GM12878 (cell line): Measurements from ENCODE around the gene ZNF792. TPM values are rescaled to one million over a fixed set of nuclear protein-coding genes. Genes with fewer than 3 reads are reported as not detected.

Experiments used
- ATAC-seq: fragments of 200-7000 bp; cut with Tn5 transposase; 3 replicates; pipeline ENCODE4 v1.9.1; 2020; ENCODE audit warnings: mild to moderate bottlenecking, moderate library complexity
- BruUV-seq: library from RNA; stranded (reverse); fragments of 400-500 nt; replicated peaks from 2 replicates; lab custom pipeline; 2021; lab: Mats Ljungman, UMichigan
- CTCF ChIA-PET: fragments of 300-600 bp; sonication (Branson Sonifier 250); formaldehyde crosslinking; extraction: SDS; loops from one replicate; lab custom pipeline; 2021; ENCODE audit warnings: inconsistent platforms; lab: Yijun Ruan, JAX
- POLR2A ChIA-PET: fragments of 350-600 bp; formaldehyde crosslinking; extraction: SDS; loops from one replicate; lab custom pipeline; 2021; ENCODE audit warnings: inconsistent platforms; lab: Charles Lee
- RAD21 ChIA-PET: fragments of 300-600 bp; sonication (Branson Sonifier 250); formaldehyde crosslinking; loops from one replicate; lab custom pipeline; 2023; ENCODE audit warnings: antibody characterized with exemption; ENCODE audit not compliant: unreplicated experiment; lab: Charles Lee
- SMC1A ChIA-PET: fragments of 300-600 bp; sonication (Branson Sonifier 250); formaldehyde crosslinking; loops from one replicate; lab custom pipeline; 2023; ENCODE audit not compliant: unreplicated experiment, uncharacterized antibody; lab: Charles Lee
- DNase-seq: peaks from one replicate; pipeline ENCODE4 v3.0.0-alpha.2; 2011; ENCODE audit warnings: low read depth, low spot score
- FAIRE-seq: peaks from 3 replicates; lab custom pipeline; 2011; peaks lifted over from hg19 to GRCh38; lab: Jason Lieb, UNC
- H2AFZ ChIP-seq: 2 replicates; pipeline ENCODE4 v1.6.0; 2011; ENCODE audit warnings: low read depth, low read length, control low read depth; ENCODE audit not compliant: control insufficient read depth
- H3K27ac ChIP-seq: 2 replicates; pipeline ENCODE4 v1.5.1; 2011; ENCODE audit warnings: control low read depth; ENCODE audit not compliant: control insufficient read depth, insufficient read depth
- H3K27me3 ChIP-seq, 2 experiments: replicated peaks in 1 of 2; 2 replicates each; pipeline versions ENCODE4 v1.6.0 to v1.6.1; 2011; ENCODE audit warnings: low read length in 1 of 2; ENCODE audit not compliant: control insufficient read depth in 2 of 2, insufficient read depth in 2 of 2
- H3K36me3 ChIP-seq, 2 experiments: 2 replicates each; pipeline ENCODE4 v1.5.1; 2011; ENCODE audit warnings: low read length in 1 of 2; ENCODE audit not compliant: control insufficient read depth in 2 of 2, insufficient read depth in 2 of 2
- H3K4me1 ChIP-seq: 2 replicates; pipeline ENCODE4 v1.6.1; 2011; ENCODE audit warnings: mild to moderate bottlenecking, low read length, moderate library complexity, mixed read lengths; ENCODE audit not compliant: control insufficient read depth, insufficient read depth
- H3K4me2 ChIP-seq: 2 replicates; pipeline ENCODE4 v1.6.0; 2011; ENCODE audit warnings: control low read depth; ENCODE audit not compliant: control insufficient read depth, insufficient read depth
- H3K4me3 ChIP-seq: fragments of 200-600 bp; sonication (generic); 2 replicates; pipeline ENCODE4 v1.5.1; 2016
- H3K79me2 ChIP-seq: 2 replicates; pipeline ENCODE4 v1.6.0; 2011; ENCODE audit warnings: low read length; ENCODE audit not compliant: control insufficient read depth, insufficient read depth
- H3K9ac ChIP-seq: 2 replicates; pipeline ENCODE4 v1.8.0; 2011; ENCODE audit warnings: low read length, control low read depth, mixed read lengths; ENCODE audit not compliant: control insufficient read depth, insufficient read depth
- H3K9me3 ChIP-seq: replicated peaks from 3 replicates; pipeline ENCODE4 v1.5.1; 2011; ENCODE audit warnings: mild to moderate bottlenecking, low read length; ENCODE audit not compliant: control insufficient read depth, insufficient read depth
- H4K20me1 ChIP-seq: 2 replicates; pipeline ENCODE4 v1.6.0; 2011; ENCODE audit not compliant: control insufficient read depth, insufficient read depth
- CREB1 ChIP-seq: IDR thresholded peaks from 2 replicates; pipeline ENCODE4 v1.6.1; 2012; ENCODE audit warnings: low read depth, mild to moderate bottlenecking, inconsistent platforms
- FOXK2 ChIP-seq: fragments of 450-650 bp; IDR thresholded peaks from 2 replicates; pipeline ENCODE4 v1.6.1; 2017; ENCODE audit warnings: mild to moderate bottlenecking, moderate library complexity
- IRF4 ChIP-seq: IDR thresholded peaks from 2 replicates; pipeline ENCODE4 v1.6.1; 2011; ENCODE audit warnings: low read depth, low read length
- MTA2 ChIP-seq: fragments of 450-650 bp; IDR thresholded peaks from 2 replicates; pipeline ENCODE4 v1.6.1; 2016; ENCODE audit warnings: low read depth, mild to moderate bottlenecking, moderate library complexity
- NR2C1 ChIP-seq: fragments of 450-650 bp; IDR thresholded peaks from 2 replicates; pipeline ENCODE4 v1.6.1; 2017; ENCODE audit warnings: antibody characterized with exemption, mild to moderate bottlenecking, moderate library complexity
- PAX5 ChIP-seq: IDR thresholded peaks from 2 replicates; pipeline ENCODE4 v1.6.1; 2011; ENCODE audit warnings: low read depth, low read length, borderline replicate concordance
- PAX8 ChIP-seq: fragments of 450-650 bp; IDR thresholded peaks from 2 replicates; pipeline ENCODE4 v1.6.1; 2017; ENCODE audit warnings: mild to moderate bottlenecking, moderate library complexity
- POLR2AphosphoS2 ChIP-seq: IDR thresholded peaks from 2 replicates; pipeline ENCODE4 v1.6.1; 2011; ENCODE audit warnings: low read depth, mild to moderate bottlenecking, low read length, improper control_type of control experiment, moderate library complexity
- SRF ChIP-seq, 2 experiments: IDR thresholded peaks; 2 replicates each; pipeline ENCODE4 v1.6.1; 2011; ENCODE audit warnings: low read depth in 2 of 2, low read length in 2 of 2, mild to moderate bottlenecking in 1 of 2, moderate library complexity in 1 of 2
- STAT1 ChIP-seq: fragments of 450-650 bp; conservative IDR thresholded peaks from 2 replicates; pipeline ENCODE4 v1.6.1; 2014; ENCODE audit warnings: antibody characterized with exemption, mild to moderate bottlenecking
- YY1 ChIP-seq: IDR thresholded peaks from 2 replicates; pipeline ENCODE4 v1.6.1; 2011; ENCODE audit warnings: low read depth, mild to moderate bottlenecking, low read length
- WGBS: methylation state at CpG from one replicate; pipeline ENCODE4 v1.1.6; 2016; ENCODE audit warnings: low lambda C conversion rate; ENCODE audit not compliant: insufficient replicate concordance, insufficient coverage; ENCODE audit errors: missing lambda C conversion rate; 5-methylcytosine and 5-hydroxymethylcytosine counted together
- in situ Hi-C: fragments of 300-500 bp; cut with MboI; formaldehyde crosslinking; loops from 9 replicates; pipeline ENCODE4 v1.14.3; 2018; ENCODE audit warnings: mixed read lengths
- intact Hi-C: fragments of 100-400 bp; cut with micrococcal nuclease; formaldehyde crosslinking; loops from one replicate; pipeline ENCODE4 v1.14.2; 2022; ENCODE audit not compliant: unreplicated experiment
- polyA plus RNA-seq, 11 experiments: library from polyadenylated mRNA; depleted of rRNA in 4 of 11; unstranded in 6 of 11; stranded (reverse) in 5 of 11; fragments of >200 nt; fragmentation: Nextera tagmentation in 4 of 11; fragmentation: Illumina TruSeq in 1 of 11; extraction: Ambion mirVana in 4 of 11; extraction: Trizol in 1 of 11; gene quantifications; 1 replicate in 1 of 11; 2 replicates in 10 of 11; pipeline versions ENCODE4 v1.2.1 to v1.2.3, GENCODE V29; 2011 to 2016; ENCODE audit warnings: inconsistent platforms in 2 of 11, missing spikeins in 2 of 11, low read depth in 1 of 11
- total RNA-seq, 4 experiments: library from RNA; depleted of rRNA in 3 of 4; stranded (reverse); fragments of >200 nt in 3 of 4; fragmentation: Illumina TruSeq in 1 of 4; extraction: Trizol in 1 of 4; gene quantifications; 2 replicates each; pipeline versions ENCODE4 v1.2.1 to v1.2.3, GENCODE V29; 2013 to 2021
- TF ChIP-seq, protein P1 (sequence below): fragments of 450-650 bp; IDR thresholded peaks from 2 replicates; pipeline ENCODE4 v1.6.1; 2017; ENCODE audit warnings: antibody characterized with exemption, mild to moderate bottlenecking, moderate library complexity
- TF ChIP-seq, protein P2 (sequence below): fragments of 450-650 bp; IDR thresholded peaks from 2 replicates; pipeline ENCODE4 v1.6.1; 2017; ENCODE audit warnings: mild to moderate bottlenecking, low read depth, inconsistent platforms; ENCODE audit not compliant: poor library complexity, severe bottlenecking

ZNF792 gene
- total and polyA plus RNA-seq, 10 of the 15 experiments (the other 5 are each of a cell fraction or from before 2014, with no cell fraction given): 0.53 to 4.8 (median 1.3) TPM

DNA sequence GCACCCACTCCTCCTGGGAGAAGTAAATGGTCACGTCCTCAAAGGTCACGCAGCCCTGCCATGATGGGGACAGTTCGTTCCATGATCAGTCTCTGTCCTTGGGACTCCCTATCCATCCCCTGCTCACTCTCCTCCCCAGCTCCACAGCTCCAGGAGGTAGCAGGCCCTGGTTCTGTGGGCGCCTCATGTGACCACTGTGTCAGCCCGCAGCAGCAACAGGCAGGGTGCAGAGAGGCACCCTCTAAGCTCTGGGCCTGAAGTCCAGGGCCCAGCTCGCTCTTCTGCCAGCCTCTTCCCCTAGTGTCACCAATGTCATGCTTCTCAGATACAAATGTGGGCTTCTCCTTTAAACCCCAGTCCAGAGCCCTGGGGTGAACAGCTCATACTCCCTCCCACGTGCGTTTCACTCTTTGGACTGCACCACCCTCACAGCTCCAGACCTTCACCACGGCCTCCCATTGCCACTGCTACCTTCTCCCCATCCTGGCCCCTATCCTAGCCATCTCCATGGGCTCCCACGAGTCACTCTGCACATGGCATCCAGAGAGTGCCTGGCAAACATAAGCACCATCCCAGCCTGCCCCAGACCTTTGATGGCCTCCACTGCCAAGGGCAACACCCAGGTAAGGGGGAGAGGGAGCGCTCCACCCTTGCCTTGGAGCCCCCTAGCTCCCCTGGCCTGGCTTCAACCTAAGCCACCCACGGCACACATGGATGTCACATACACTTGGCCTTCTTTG, 2.9 kb downstream of the ZNF792 start:
- H3K9ac ChIP-seq: no peak overlapping the region
- intact Hi-C loops: no loop called here
- H3K36me3 ChIP-seq: peaks cover 10 to 12% of the 10 kb centered on the region in 2 experiments; a peak in 3 of 4 replicates
- ChIA-PET RAD21 (no interaction called here), POLR2A (no interaction called here), CTCF (interaction anchor here (1.2 to 1.7 kb wide), 2 partner anchors 12 to 53 kb away, joined by 4 to 5 read pairs; no protein-coding TSS in a partner anchor), SMC1A (interaction anchor here (2.2 kb wide), 1 partner anchor 12 kb away, joined by 7 read pairs; no protein-coding TSS in a partner anchor)
- in situ Hi-C loops: loop anchor here (25.0 kb wide), 1 partner anchor 1401 kb away; no protein-coding TSS in a partner anchor
- no peak overlapping the region for H2AFZ ChIP-seq
- no peak overlapping the region for H3K4me2 ChIP-seq
- H3K27ac ChIP-seq: no peak overlapping the region
- FAIRE-seq (no peak), ATAC-seq (no peak), DNase-seq (no peak)
- H3K79me2 ChIP-seq: peaks cover 7% of the 10 kb centered on the region
- peaks cover 4% of the 10 kb centered on the region for H3K4me1 ChIP-seq
- TF ChIP-seq STAT1: no peak
- no peak for TF ChIP-seq YY1
- no peak for TF ChIP-seq POLR2AphosphoS2
- no peak for TF ChIP-seq FOXK2
- TF ChIP-seq PAX8: no peak
- TF ChIP-seq PAX5: no peak
- TF ChIP-seq, protein P1, sequence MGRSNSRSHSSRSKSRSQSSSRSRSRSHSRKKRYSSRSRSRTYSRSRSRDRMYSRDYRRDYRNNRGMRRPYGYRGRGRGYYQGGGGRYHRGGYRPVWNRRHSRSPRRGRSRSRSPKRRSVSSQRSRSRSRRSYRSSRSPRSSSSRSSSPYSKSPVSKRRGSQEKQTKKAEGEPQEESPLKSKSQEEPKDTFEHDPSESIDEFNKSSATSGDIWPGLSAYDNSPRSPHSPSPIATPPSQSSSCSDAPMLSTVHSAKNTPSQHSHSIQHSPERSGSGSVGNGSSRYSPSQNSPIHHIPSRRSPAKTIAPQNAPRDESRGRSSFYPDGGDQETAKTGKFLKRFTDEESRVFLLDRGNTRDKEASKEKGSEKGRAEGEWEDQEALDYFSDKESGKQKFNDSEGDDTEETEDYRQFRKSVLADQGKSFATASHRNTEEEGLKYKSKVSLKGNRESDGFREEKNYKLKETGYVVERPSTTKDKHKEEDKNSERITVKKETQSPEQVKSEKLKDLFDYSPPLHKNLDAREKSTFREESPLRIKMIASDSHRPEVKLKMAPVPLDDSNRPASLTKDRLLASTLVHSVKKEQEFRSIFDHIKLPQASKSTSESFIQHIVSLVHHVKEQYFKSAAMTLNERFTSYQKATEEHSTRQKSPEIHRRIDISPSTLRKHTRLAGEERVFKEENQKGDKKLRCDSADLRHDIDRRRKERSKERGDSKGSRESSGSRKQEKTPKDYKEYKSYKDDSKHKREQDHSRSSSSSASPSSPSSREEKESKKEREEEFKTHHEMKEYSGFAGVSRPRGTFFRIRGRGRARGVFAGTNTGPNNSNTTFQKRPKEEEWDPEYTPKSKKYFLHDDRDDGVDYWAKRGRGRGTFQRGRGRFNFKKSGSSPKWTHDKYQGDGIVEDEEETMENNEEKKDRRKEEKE: no peak
- no peak for TF ChIP-seq NR2C1
- TF ChIP-seq IRF4: no peak
- no peak for TF ChIP-seq MTA2
- TF ChIP-seq CREB1: no peak
- TF ChIP-seq, protein P2, sequence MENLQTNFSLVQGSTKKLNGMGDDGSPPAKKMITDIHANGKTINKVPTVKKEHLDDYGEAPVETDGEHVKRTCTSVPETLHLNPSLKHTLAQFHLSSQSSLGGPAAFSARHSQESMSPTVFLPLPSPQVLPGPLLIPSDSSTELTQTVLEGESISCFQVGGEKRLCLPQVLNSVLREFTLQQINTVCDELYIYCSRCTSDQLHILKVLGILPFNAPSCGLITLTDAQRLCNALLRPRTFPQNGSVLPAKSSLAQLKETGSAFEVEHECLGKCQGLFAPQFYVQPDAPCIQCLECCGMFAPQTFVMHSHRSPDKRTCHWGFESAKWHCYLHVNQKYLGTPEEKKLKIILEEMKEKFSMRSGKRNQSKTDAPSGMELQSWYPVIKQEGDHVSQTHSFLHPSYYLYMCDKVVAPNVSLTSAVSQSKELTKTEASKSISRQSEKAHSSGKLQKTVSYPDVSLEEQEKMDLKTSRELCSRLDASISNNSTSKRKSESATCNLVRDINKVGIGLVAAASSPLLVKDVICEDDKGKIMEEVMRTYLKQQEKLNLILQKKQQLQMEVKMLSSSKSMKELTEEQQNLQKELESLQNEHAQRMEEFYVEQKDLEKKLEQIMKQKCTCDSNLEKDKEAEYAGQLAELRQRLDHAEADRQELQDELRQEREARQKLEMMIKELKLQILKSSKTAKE: no peak
- no peak for TF ChIP-seq SRF (IDR thresholded peaks at IDR 0.05; ENCODE audit: low read depth in 2 of 2, low read length in 2 of 2)
- H4K20me1 ChIP-seq: no peaks in the 10 kb centered on the region
- 89% methylated on average over 12 of the region's 12 CpGs for WGBS
- H3K27me3 ChIP-seq: no peaks in the 10 kb centered on the region
- peaks cover 41% of the 10 kb centered on the region for H3K9me3 ChIP-seq
- no TSS peak for BruUV-seq
- H3K4me3 ChIP-seq: no peak overlapping the region
